Activated CD8-positive, alpha-beta memory T cell treated with anti-CD3 and anti-CD28 coated beads, Interleukin-2, amount 50 U/mL, for 48 hours (primary cell): Measurements from ENCODE around the gene C15orf61.

Source experiments
- DNase-seq: peaks from one replicate; pipeline ENCODE4 v3.0.0-alpha.2; 2020

C15orf61 gene

DNA sequence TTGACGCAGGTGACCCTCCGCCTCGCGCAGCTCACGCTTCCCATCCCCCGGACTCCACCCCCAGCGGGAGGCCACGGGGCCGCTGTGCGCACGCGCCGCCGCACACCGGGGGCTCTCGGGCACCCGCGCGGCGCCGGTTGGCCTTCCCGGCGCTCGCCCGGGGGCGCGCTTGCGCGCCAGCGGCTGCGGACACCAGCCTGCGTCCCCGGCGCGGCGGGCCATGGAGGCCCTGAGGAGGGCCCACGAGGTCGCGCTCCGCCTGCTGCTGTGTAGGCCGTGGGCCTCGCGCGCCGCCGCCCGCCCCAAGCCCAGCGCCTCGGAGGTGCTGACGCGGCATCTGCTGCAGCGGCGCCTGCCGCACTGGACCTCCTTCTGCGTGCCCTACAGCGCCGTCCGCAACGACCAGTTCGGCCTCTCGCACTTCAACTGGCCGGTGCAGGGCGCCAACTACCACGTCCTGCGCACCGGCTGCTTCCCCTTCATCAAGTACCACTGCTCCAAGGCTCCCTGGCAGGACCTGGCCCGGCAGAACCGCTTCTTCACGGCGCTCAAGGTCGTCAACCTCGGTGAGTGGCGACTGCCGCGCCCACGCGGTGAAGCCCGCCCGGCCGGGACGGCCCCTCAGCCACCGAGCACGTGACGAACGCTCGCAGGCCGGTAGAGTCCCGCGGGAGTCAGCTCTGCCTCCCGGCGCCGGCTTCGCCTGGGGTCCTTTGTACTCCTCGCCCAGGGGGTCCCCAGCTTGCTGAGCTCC is at the start of gene C15orf61:
Gene C15orf61 (plus strand): TSS at position 103 of the 754 bp plus-strand sequence. CDS start 118 bp downstream, at position 221.
- peak; percentile 91 for DNase-seq

GRCh38 chr15:67472957-67473356 is 48.0 kb upstream of the C15orf61 start:
- DNase-seq, result no peak

DNA sequence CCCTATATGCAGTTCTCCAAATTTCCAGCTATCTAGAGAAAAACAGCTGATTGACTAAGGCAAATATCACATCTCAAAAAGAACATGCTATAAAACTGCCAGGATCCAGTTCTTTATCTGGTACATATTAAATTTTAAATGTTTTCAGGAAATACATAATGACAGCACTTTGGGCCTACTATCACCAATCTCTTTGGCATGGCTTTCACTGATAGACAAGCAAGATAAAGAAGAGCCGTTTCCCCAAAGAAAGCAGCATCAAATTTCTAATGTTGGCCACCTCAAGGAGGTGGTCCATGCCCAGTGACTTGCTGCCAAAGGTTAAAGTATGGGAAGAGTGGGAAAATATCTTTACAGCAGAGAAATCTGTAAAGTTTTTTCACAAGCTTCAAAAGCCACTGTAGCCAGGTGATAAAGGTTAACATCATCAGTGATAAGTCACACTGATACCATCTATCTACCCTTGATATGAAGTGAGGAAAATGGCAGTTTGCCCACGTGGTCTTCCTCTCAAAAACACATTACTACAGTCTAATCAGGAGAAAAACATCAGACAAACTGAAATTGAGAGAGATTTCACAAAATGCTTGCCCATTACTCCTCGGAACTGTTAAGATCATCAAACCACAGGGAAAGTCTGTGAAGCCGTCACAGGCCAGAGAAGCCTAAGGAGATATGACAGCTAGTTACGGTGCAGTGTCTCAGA is 46.4 kb upstream of the C15orf61 start:
- DNase-seq, result no peak

- no peak for DNase-seq
Observed at GRCh38 chr15:67479781-67480505, 41.0 kb upstream of the C15orf61 start.

DNA sequence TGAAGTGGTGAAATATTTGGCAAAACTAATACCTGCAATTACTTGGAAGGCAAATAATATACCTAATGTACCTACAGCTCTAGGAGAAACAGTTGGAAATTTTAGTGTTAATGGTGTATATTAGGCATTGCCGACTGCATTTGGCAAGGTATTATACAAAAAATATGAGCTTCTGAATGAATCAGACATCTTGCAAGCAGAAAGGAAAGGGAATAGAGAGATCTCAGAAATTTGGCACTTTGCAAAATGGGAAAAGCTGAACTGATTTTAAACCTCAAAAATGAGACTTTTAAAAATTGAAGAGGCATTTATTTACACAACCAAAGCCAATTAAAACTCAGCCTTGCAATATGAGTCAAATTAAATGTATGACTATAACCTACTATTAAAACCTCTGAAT is 40.2 kb upstream of the C15orf61 start:
- no peak for DNase-seq

DNA sequence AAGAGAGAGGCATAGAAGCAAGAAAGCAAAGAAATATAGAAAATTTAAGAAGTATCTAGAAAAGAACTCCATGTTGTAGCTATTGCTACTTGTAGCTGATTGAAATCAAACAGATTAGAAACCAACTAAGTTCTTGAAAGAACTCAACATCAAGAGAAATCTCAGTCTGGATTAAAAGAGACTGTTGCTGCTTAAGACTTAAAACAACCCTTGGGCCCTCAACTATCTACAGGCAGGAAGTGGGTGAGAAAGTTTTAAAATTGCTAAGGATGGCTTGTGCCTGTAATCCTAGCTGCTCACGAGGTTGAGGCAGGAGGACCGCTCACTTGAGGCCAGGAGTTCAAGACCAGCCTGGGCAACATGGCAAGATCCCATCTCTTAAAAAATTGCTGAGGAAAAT is 39.3 kb upstream of the C15orf61 start:
- DNase-seq, result no peak

- no peak for DNase-seq
Observed at GRCh38 chr15:67495585-67495984, 25.3 kb upstream of the C15orf61 start.

- no peak for DNase-seq
Observed at GRCh38 chr15:67501177-67501835, 19.6 kb upstream of the C15orf61 start.

DNA sequence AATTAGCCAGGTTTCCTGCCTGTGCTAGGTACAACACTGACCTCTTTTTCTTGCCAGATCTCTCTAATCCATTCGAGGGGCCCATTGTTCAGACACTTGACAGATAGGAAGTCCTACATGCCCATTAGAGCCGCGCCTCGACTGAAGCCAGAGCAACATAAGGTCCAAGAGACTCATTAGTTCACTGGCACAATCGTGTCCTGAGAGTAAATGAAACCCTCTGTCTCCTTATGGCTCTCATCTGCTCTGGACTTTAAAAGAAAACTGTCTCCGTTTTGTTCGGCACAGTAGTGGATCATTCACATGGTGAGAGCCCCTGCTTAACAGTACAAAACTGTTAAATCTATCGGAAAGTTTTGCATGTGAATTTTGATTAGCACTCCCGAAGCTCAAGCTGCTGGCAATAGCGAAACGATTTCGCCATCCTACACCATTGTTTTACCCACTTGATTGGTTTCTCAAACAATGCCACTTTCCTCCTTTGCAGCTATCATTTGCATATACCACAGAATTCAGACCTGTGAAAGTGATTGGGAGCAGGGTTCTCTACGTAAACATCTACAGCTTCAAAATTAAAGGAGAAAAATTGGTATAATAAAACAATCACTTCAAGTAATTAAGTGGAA is 19.0 kb upstream of the C15orf61 start:
- no peak for DNase-seq

DNA sequence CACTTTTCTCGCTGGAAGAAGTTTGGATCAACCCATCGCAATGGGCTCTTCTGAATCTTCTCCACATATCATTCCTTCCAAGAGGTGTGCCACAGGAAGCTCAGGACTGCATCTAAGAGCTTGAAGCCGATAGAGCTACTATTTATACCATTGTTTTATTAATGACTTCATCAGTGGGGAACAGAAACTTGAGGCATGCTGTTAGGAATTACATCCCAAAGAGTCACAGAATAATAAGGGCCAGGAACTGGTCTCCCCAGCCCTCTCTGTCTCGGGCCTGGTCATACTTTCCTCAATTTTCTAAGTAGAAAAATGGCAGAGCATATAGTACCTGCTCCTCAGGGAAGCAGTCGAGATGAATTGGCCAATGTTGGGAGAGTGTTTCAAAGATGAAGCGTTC is 16.9 kb upstream of the C15orf61 start:
- no peak for DNase-seq

DNA sequence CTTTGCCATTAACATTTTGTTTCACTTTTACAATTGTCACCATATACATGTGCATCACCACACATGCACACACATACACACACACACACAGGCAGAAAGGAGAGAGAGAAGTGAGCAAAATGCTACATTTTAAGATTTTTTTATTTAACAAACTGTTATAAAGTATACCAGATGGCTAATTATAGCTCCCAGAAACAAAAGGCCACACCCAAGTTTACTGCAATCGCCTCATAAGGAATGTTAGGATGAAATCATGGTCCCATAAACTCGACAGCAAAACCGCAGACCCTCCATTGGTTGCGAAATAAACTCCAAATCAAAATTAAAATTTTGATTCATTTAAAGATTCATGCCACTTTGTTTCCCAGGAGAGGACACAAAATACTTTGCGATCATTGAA is 16.1 kb upstream of the C15orf61 start:
- no peak for DNase-seq

DNA sequence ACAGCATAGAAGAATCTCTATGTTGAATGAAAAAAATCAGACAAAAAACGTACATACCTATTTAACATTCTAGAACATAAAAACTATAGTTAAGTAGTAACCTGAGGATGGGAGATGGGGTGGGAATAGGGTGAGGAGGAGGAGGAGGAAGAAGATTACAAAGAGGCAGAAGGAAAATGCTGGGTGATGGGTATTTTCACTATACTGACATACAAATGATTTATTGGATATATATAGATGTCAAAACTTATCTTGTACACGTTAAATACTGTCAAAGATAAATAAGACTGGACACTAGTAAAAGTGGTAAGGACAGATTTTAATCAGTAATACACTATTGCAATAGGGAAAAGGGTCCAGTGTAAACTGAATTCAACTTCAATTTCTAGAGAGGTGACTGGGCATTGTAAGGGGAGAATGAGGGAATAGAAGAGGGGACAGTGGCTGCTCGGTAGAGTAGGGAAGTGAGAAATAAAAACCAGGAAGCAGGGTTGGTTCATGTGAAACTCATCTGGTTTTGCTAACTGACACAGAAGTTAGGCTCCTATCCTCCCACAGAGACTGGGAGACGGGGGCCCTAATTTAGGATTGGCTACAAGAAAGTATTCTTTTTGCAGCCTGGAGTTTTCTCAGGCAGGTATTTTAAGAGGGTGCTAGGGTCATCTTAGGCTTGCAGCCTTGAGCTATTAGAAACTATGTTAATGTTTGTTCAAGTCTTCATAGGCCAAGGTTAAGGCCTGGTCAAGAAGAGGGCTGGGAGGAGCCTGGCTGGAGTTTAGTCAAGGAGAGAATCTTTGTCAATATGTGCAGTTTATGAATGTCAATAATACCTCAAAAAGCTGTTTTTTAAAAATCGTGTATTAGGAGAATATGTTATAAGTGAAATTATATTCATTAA is 15.0 kb upstream of the C15orf61 start:
- no peak for DNase-seq

DNA sequence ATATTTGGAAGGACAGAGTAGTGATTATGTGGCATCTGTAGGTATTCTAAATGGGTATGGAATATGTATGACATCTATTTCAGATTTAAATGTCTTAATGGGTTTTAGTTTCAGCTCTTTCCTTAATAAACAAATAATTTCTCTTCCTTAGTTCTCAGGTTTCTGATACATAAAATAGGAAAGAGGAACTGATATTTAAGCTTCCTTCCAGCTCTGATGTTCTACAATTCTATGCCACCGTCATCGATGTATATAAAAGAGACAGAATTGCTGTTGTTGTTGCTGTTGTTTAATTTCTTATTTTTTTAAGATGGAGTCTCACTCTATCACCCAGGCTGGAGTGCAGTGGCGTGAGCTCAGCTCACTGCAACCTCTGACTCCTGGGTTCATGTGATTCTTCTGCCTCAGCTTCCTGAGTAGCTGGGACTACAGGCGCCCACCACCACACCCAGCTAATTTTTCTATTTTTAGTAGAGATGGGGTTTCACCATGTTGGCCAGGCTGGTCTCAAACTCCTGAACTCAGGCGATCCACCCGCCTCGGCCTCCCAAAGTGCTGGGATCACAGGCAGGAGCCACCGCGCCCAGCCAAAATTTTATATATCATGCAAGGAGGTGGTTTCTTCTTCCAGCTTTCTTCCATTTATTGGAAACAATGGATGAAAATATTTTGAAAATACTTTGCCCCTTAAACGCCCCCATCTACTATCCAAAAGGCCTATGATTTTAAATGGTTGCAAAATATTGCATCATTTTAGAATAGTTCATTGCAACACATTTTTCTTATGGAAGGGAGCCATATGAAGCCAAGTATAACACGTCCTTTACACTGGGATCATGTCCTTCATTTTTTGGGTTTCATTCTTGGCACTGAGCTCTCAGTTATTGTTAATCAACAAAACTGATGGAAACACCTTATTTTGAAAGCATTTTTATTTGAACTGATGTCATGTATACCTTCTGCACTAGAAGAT is 13.9 kb upstream of the C15orf61 start:
- DNase-seq, result no peak

GRCh38 chr15:67508407-67508806 is 12.5 kb upstream of the C15orf61 start:
- no peak for DNase-seq

DNA sequence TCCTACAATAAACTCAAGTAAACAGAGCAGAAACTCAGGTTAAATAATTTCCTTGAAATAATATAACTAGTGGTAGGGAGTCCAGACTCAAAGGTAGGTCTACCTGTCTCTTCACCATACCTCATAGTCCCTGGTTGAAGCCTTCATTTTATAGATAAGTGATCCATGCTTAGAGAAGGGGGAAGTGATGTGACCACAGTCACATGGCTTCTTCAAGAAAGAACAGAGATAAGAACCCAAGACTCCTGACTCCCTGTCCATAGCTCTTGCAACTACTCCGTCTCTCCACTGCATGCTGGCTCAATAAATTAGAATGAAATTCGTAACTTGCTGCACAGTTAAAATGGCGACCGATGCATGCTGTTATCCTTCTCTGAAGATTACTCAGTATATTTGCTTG is 11.0 kb upstream of the C15orf61 start:
- DNase-seq, result no peak

DNA sequence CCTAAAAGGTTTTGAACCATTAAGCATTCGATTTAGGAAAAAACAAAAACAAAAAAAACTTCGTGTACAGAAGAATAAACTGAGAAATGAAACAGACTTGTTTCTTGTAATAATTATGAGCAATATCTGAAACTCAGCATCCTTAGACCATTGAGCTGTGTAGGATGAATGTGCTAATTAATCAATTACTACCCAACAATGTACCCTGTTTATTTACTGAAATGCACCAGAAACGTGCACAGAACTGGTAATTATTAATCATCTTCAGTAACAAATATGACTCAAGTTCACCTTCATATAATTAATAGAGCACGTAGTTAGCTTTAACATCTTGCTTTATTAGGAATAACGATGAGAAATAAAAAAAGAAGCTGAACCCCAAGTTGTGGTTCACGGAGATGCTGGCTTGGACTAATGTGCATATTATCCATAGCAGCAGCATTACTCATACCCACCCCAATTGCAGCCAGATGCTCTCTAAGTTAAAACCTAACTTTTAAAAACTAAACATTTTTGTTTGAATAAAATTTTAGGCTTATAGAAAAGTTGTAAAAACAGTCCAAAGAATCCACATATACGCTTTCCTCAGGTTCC is 10.2 kb upstream of the C15orf61 start:
- DNase-seq, result no peak

- no peak for DNase-seq
Observed at GRCh38 chr15:67511606-67512005, 9.3 kb upstream of the C15orf61 start.

- no peak for DNase-seq
Observed at GRCh38 chr15:67512140-67512539, 8.8 kb upstream of the C15orf61 start.

DNA sequence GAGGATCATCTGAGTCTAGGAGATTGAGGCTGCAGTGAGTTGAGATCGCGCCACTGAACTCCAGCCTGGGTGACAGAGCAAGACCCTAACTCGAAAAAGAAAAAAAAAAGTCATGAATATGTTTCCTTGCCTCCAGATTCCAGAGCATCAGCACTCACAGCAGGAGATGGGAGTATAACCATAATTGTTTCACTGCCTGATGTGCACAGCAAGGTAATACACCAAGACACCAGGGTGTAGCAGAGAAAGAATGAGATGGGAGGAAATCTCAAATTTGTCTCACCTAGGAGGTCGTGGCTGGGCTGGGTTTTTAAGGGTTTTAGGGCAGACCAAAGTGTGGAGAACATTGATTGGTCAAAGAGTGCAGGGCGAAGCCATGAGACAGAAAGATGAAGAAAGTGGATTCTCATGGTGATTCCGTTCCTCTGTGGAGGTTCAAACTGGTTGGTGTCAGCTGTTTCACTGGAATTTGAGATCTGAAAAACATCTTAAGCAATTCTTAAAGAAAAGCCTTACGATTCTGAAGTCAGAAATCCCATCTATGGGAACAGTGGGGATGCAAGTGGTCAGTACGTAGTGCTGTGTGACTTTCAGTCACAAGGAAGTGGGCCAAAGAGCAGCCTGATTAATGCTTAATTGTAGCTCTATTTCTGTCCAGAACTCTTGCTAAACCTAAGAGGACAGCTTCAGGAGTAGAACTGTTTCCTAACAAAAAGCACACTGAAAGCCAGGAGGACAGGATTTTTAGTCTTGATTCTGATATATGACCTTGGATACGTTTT is 7.8 kb upstream of the C15orf61 start:
- no peak for DNase-seq
